NCI-H1092 (cell line): Measurements from ENCODE around the gene RAI2.

Experiments
- DNase-seq: peaks from one replicate; lab custom pipeline; 2025; lab: John Stamatoyannopoulos, UW

The RAI2 gene

GRCh38 chrX:17860811-17861488, at the start of gene RAI2:
Gene RAI2 (minus strand): TSS chrX:17861298. CDS start chrX:17802010, 59,288 bp downstream.
- DNase-seq = no peak

- DNase-seq = no peak
Observed at GRCh38 chrX:17888421-17888820, 27.3 kb upstream of the RAI2 start.

DNA sequence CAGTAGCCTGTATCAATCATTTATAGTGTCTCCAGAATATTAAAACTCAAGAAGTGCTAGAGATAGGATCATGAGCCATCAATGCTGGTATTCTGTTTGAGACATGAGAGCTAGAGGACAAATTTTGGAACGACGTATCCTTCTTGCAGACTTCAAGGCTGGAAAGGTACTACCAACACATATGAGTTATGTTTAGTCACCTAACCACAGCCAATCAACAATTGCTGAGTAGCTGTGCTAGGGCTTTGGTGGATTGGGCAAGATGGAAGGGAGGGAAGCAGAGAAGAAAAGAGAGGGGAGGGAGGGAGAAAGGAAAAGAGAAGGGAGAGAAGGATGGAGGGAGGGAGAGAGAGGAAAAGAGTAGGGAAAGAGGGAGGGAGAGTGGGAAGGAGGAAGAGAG, 21.6 kb upstream of the RAI2 start:
- DNase-seq = no peak

GRCh38 chrX:17878028-17878670, 17.1 kb upstream of the RAI2 start:
- DNase-seq = no peak

DNA sequence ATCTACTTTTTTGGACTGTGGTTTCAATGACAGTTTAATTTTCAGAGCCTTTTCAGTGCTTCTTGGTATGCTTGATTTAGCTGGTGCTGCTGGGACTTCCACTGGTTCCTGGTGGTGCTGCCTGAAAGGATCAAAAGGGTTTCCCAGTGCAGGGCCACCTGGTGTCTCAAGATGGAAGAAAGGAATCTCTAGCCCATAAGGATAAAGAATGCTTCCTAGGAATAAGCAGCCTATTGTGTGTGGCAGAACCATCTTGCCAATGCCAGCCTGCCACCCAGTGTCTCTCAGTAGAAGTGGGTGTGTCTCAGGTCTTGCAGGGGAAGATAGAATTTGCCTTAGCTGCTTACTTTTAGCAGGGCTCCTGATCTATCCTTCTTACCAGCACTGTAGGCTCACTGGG, 15.0 kb upstream of the RAI2 start:
- DNase-seq = no peak

DNA sequence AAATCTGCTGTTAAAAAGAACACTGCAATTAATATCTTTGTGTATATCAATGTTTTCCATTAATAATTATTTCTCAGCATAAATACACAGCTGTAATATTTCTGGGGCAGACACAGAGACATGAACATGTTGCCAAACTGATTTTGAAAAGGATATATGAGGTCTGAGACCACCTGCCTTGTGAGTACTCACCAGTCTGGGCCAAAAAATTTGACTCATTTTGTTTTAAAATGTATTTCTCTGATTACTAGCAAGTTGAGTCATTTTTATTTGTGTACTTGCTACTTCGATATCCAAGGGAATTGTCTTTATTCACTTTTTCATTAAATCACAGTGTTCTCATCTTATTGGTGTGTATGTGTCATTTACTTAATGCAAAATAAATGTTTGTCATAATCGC, 8.5 kb upstream of the RAI2 start:
- no peak for DNase-seq

DNA sequence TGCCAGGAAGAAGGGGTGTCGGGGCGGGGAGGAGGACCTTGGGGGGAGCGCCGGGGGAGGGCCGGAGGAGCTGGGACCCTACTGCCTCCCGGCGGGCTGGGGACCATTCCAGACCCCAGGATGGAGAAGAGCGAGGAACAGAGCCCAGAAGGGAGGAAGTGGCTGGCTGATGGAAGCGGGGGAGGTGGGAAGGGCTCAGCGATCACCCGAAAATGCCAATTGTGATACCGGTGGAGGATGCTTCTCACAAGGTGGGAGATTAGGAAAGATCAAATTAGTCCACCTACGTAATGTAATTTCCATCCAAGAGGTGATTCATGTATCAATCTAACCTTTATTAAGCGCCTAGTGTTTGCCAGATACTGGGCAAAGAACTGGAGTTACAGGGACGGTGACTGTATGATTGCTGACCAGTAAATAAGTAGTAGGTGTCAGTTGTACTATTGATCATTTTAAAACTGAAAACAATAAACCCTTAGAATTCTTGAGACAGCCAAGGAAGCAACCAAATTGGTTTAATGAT, 452 bp upstream of the RAI2 start:
- no peak for DNase-seq

- no peak for DNase-seq
Observed at GRCh38 chrX:17860179-17860780, 818 bp downstream of the RAI2 start.

DNA sequence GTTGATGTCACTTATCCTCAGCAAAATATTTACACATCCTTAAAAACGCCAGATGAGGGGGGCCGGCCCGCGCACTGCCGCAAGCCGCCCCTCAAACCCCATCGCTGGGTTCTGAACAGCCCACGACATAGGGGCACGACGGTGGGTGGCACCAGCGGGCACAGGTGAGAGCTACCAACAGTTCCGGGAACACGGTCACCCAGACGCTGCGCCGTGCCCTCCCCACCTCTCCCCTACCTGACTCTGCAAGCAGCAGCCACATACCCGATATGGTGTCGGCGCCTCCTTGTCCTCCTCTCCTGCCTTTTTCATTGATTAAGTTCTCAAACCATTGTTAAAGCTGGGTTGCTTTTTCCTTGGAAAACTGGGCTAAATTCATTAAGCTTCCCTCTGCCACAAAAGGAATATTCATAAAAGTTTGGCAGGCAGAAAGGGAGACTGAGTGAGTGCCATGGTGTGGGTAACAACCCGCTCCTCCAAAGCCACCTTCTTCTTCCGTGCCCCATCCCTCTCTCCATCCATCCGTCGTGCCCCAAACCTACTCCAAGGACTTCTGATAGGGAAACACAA, 1.4 kb downstream of the RAI2 start:
- DNase-seq = no peak

GRCh38 chrX:17854531-17854930, 6.6 kb downstream of the RAI2 start:
- DNase-seq = no peak

- DNase-seq = no peak
Observed at GRCh38 chrX:17854069-17854468, 7.0 kb downstream of the RAI2 start.

GRCh38 chrX:17851874-17852273, 9.2 kb downstream of the RAI2 start:
- no peak for DNase-seq

DNA sequence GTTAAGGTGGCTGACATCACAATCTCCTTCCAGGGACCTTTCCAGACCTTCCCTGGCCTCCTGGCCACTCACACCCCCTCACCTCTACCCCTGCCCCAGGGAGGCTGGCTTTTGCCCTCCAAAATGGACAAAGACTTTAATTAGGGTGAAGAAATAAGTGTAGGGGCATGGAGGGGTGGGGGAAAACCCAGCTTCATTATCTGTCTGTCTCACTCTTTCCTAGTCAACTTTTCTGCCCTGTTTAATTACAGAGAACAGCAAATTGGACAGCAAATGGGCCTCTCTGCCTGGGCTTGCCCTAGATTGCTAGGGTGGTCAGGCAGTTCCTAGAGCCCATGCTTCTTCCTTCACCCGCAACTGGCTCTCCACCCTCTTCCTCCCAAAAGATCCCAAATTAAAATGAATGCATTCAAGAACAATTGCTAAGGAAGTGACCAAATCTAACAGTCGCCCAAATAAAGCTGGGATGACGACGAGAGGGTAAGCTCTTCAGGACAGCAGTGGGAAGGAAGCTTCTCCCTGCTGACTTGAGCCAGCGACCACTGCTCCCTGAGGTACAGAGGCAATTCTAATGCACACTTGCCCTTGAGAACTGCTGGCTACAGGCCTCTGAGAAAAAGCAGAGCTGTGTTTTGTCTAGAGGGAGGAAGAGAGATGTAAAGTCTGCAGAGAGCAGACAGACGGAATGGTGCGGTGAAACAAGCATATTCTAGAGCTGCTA, 12.4 kb downstream of the RAI2 start:
- DNase-seq = no peak

DNA sequence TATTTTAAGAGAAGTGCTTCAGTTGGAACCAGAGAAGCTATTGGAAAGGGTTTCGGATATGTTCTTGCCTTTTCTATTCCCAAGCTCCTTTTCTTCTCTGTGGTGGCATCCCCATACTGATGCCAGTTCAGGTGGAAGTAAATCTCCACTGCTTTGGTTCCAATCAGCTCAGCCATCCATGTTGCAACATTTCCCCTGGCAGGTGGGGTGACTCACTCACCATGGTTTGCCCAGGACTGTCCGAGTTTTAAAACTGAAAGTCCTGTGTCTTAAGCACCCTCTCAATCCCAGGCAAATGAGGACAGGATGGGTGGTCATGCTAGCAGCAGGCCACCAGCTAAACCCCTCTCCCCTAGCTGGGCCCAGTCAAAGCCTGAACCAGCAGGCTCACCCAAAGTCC, 15.1 kb downstream of the RAI2 start:
- no peak for DNase-seq

DNA sequence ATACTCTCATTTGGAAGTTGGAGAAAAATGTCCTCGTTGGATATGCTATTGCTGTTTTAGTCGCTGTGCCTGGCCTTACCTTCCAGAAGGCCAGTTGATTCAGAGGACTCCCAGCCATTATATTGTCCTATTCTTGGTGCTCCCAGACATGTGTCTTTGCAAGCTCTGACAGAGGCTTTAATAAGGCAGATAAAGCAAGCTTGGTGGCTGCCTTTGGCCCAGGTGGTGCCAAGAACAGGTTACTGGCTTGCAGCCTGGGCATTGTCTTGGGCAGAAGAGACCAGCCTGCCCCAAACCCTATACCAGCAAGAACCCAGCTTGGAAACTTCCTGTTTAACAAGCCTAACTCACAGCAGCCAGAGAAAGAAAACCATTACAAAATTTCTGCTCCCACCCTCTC, 16.9 kb downstream of the RAI2 start:
- no peak for DNase-seq

- no peak for DNase-seq
Observed at GRCh38 chrX:17842769-17843525, 18.2 kb downstream of the RAI2 start.

GRCh38 chrX:17839269-17839668, 21.8 kb downstream of the RAI2 start:
- no peak for DNase-seq

GRCh38 chrX:17836830-17837229, 24.3 kb downstream of the RAI2 start:
- DNase-seq = no peak

GRCh38 chrX:17833954-17834353, 27.1 kb downstream of the RAI2 start:
- no peak for DNase-seq

DNA sequence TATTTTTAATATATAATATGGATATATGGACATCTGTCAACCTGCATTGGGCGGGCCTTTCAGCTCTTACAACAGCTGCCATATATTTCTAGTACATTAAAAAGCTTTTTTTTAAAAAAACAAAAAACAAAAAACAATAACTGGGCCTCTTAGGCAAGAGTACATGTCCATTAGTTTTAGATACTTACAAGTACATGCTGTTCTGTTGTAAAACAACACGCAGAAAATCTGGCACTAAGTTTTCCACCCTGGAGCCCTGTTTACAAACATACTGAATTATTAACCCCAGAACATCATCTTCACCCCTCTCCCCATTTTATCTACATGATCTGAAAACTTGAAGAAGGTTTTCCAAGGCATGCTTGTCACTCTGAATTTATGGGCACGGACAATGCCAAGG, 29.8 kb downstream of the RAI2 start:
- no peak for DNase-seq

DNA sequence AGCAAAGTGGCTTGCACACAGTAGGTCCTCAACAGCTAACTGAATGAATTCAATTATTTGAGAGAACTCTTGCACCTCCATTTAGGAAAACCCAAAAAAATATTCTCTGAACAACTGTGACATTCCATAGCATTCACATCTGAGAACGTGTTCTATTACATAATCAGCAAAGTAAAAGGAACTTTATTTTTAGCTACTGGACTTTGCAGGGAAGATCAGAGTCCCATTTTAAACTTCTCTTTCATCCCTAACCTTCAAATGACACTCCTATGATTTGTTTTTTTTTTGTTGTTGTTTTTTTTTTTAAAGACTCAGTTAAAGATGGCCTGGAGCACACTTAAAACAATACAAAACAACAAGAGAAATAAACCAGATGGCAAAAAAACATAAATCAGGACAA, 30.9 kb downstream of the RAI2 start:
- DNase-seq = no peak

DNA sequence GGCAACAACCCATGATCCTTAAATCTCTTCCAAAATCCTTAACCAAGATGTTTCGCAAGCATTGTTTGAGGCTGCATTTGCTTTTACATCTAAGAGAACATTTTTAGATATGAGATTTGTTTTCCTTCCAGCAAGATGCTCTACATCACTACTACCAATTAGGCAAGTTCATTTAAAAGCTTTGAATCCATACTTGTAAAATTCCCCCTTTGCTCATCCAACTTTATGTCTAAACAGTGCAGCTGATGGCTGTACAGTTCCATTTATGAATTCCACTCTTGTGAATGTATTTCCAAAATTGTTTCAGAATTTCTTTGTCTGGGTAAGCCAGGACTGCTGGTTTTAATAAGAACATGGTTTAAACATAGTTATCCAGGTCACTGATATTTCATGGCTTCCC, 31.5 kb downstream of the RAI2 start:
- no peak for DNase-seq
